NCI-H146 treated with DMSO at 0.1 percent for 48 hours (cell line): ENCODE measurements around the gene PNRC1.
A peak's percentile ranks its signal among the peaks of the same experiment; 100 is the strongest.
"Not testable (repeated sequence)": the region's sequence is repeated elsewhere in the genome, so short reads cannot be mapped to it uniquely, and the experiment has no call there.

Experiments used
- DNase-seq: peaks from one replicate; lab custom pipeline; 2025; ENCODE audit not compliant: unreplicated experiment; lab: John Stamatoyannopoulos, UW

PNRC1 gene

DNA sequence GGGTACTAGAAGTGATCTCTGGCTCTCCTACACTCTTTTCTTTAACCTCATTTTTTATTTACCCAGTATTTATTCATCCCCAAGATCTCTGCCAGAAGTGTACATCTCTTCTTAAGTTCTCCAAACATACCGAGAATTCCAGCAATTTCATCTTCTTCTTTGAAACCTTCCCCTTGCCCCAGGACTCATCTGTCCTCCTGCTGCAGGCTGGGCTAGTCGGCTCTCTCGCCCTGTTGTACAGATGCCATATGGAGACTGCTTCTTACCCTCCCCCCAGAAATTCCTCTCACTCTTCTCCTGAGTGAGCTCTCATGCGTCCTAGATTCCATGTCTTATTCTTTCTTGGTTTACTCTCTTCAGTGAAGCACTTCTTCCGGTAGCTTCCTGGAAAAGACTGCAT, 21.9 kb upstream of the PNRC1 start:
- DNase-seq = no peak

DNA sequence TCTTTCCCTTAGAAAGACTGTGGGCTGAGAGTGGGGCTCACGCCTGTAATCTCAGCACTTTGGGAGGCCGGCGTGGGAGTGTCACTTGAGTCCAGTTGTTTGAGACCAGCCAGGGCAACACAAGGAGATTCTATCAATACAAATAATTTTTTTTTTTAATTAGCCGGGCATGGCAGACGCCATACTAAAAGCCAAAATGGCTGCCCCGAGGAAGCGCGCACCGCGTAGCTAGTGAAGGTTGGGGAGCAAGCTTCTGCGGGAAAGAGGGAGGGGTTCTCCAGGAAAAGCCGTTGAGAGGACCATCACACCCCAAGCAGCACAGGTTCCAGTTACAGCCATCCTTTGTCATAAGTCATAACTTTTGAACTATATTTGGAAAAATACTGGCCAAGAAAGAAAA, 21.3 kb upstream of the PNRC1 start:
- DNase-seq = no peak

DNA sequence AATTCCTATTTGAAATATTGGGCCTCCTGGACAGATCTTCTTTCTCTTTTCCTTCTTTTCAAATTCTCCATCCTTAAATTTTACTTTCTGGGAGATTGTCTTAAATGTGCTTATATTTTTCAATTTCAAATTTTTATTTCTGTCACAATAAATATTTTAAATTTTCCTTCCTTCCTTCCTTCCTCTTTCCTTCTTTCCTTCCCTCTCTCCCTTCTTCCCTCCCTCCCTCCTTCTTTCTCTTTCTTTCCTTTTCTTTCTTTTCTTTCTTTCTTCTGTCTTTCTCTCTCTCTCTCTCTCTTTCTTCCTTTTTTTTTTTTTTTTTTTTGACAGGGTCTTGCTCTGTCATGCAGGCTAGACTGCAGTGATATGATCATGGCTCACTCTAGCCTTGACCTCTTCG, 16.7 kb upstream of the PNRC1 start:
- DNase-seq = no peak

DNA sequence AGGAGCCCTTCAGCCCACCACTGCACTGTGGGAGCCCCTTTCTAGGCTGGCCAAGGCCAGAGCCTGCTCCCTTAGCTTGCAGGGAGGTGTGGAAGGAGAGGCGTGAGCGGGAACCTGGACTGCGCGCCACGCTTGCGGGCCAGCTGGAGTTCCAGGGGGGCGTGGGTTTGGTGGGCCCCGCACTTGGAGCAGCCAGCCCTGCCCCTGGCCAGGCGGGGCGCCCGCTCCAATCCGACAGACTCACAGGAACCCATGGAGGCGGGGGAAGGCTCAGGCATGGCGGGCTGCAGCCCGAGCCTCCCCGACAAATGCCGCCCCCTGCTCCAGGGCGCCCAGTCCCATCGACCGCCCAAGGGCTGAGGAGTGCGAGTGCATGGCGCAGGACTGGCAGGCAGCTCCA, 15.6 kb upstream of the PNRC1 start:
- DNase-seq = not testable (repeated sequence)

DNA sequence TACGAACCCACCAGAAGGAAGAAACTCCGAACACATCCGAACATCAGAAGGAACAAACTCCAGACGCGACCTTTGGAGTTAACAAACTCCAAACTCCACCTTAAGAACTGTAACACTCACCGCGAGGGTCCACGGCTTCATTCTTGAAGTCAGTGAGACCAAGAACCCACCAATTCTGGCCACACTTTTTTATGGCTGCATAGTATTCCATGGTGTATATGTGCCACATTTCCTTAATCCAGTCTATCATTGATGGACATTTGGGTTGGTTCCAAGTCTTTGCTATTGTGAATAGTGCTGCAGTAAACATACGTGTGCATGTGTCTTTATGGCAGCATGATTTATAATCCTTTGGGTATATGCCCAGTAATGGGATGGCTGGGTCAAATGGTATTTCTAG, 14.4 kb upstream of the PNRC1 start:
- DNase-seq = not testable (repeated sequence)

DNA sequence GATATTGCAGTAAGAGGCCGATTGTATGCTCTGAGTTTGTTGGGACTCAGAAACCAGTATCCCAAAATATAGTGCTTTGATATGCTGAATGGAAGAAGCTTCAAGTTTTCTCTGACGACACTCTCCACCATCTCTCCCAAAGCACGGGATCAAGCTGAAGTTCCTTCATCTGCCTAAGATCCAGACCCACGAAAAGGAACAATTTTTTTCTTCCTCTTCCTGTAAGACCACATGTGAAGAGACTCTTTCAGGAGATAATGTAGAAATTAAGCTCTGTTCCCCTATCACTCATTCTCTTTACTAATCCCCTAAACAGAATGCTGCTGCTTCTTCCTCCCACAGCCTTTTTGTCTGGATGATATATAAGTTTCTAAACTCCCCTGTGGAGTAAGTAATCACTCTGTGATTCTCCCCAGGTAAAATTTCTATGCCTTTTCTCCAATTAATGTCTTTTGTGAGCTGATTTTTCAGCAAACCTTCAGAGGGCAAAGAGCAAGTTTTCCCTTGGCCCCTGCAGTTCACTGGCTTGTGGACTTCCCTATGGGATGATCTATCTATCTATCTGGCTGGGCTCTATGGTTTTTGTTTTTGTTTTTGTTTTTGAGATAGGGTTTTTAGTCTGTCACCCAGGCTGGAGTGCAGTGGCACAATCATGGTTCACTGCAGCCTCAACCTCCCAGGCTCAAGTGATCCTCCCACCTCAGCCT, 13.5 kb upstream of the PNRC1 start:
- DNase-seq = no peak

DNA sequence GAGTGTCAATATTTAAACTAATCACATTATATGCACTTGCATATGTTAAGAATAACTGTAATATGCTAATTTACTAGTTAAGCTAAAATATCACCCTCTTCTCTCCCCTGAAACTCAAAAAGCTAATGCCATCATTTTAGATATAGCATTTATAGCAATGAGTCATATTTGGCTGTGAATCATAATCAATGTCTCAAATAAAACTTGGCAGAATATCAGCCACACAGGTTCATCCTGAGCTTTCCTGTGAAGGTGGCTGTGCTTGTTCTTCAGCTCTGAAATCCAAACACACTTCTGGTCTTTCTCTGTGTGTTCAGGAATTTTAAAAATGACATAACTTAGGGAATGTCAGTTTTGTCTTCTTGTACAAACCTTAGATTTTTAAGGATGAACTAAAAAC, 12.8 kb upstream of the PNRC1 start:
- no peak for DNase-seq

DNA sequence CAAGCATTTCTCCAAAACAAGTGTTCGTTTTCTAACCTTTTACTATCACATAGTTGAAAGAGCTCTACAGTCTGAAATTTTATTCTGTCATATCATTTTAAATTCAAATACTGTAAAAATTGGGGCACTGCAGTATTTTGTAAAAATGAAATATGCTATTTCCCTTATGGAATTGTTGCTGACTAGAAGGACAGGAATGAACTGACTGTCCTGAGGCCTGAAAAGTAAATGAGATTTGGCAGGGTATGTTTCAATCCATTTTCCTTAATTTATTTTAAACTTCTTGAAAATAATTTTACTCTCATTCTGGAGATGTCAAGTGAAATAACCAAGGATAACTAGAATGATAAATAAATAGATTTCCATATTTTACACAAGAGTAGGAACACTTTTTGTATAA, 11.9 kb upstream of the PNRC1 start:
- DNase-seq = no peak

DNA sequence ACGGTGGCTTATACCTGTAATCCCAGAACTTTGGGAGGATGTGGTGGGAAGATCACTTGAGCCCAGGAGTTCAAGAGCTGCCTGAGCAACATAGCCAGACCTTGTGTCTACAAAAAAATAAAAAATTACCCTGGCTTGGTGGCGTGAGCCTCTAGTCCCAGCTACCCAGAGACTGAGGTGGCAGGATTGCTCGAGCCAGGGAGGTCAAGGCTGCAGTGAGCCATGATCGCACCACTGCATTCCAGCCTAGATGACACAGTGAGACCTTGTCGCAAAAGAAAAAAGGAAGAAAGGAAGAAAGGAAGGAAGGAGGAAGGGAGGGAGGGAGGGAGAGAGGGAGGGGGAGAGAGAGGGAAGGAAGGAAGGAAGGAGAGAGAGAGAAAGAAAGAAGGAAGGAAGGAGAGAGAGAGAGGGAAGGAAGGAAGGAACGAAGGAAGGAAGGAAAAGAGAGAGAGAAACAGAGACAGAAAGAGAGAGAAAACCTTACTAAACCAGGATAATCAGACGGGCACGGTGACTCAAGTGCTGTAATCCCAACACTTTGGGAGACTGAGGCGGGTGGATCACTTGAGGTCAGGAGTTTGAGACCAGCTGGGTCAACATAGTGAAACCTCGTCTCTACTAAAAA, 10.9 kb upstream of the PNRC1 start:
- no peak for DNase-seq

DNA sequence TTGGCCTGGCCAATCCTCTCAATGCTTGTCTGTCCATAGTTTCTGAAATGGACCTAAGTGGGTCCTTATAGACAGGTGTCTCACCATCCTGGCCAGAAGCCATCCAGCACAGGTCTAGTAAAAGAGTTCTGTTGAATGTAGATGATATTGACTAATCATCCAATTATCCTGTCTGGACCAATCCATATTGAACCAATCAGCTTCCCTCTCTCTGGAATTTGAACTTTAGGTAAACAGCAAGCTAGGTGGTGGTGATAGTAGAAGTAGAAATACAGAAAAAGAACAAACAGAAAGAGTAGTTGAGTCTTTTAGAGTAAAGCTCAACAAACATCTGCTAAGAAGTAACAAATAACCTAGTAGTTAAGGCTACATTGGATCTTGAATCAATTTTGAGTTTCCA, 9.5 kb upstream of the PNRC1 start:
- no peak for DNase-seq

DNA sequence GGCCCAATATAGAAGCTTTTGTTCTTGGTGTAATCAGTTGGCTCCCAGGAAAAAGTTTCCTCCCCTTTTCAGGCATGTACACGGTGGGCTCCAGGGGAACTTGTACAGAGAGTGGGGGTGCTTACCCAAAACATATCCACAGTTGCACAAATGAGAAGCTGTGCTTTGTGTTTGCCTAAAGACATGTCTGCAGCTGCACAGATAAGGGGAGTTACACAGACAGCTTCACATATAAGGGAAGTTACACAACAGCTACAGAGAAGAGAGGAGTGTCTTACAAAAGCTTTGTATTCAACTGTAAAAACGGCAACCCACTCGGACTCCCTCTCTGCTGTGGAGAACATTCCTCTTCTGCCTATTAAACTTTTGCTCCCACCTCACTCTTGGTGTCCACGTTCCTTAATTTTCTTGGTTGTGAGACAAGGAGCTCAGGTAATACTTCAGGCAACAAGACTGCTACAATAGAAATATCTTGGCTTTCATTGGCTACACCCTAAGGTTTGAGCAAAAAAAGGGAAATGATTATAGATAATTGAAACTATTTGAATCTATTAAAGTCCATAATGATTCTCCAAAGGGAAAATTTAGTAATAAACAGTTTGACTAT, 7.4 kb upstream of the PNRC1 start:
- no peak for DNase-seq

DNA sequence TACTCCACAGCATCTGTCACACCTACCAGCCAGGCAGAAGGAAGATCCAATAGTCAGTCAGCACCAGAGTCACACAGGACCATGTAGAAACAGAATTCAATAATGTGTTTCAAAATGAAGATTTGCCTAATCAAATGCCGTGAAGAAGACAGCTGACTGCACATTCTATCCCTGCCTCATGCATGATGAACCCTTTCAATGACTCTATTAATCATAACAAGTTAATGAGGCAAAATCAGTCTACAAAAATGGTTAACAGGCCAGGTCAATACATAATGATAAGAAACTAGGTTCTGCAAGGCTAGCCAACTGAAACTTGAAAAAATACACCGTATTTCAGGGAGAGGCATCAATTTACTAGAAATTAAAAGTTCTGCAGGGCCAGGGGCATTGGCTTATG, 6.7 kb upstream of the PNRC1 start:
- no peak for DNase-seq

DNA sequence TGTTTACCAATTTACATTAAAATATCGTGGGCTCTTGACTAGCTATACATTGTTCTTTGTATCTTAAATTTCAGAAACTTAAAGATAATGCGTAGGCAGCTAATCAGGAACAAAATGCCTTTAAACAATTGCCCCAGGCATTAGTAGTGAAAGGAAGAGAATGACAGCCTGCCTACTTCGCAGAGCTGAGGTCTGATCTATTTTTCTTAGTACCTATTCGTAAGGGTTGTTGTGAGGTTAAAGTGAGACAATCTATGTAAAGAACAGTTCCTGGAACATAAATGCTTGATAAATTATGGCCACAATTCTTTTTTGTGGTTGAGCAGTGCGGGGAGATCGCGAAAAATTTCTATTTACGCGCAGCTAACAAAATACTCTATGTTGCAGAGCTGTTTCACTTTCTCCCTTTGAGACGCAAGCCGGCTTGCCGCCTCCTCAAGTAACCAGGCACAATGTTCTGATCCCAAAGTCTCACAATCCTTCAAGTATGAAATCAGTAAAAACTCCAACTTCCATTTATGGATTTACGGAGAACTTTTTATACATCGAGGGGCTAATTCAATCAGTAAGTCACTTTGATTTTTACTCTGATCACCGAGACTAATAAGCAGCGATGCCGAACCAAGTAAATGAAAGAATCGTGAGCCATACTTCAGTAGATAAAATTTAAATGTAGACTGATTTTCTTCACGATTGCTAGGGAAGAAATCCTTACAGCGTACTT, 878 bp upstream of the PNRC1 start:
- peak; percentile 34 for DNase-seq

DNA sequence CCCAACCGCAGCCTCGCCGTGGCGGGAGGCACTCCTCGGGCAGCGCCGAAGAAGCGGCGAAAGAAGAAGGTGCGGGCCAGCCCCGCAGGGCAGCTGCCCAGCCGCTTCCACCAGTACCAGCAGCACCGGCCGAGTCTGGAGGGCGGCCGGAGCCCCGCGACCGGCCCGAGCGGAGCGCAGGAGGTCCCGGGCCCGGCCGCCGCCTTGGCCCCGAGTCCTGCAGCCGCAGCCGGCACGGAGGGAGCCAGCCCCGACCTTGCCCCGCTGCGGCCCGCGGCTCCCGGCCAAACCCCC, 525 bp downstream of the PNRC1 start:
- DNase-seq = no peak

DNA sequence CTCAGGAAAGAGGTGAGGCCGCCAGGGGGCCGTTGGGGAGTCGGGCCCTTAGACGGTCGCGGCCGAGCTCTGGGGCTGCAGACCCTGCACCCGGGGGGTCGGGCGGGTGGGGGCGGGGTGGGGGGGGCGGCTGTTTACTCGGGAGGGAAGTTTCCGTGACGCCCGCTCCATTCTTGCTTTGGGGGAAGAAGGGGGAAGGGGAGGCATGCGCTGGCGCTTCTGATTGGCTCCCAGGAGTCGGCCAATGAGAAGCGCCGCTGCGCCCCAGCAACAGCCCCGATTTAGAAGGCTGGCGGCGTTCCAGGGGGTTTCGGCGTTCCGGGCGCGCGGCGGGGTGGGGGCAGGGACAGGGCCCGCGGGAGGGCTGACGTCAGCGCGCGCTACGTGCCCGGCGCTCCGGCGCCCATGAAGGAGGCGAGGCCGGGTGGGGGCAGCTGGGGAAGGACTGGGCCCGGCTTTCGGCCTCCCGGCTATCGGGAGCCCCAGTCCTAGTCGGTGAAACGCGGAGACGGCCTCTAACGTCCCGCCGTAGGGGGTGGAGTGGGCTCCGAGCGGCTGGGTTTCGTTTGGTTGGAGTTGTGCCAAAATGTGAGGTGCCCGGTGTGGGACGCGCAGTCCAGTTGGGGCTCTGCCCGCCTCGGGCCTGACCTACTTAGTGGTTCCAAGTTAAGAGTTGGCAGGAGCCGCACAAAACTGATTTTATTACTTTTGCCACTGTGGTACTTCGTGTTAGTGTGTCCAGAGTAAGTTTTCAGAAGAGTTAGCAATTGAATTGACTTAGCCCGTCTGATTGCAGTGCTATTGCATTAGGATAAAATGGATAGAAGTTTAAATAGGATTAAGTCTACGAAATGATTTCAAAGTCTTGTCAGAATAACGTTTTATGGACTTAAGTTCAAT, 1.1 kb downstream of the PNRC1 start:
- peak; percentile 89 for DNase-seq

DNA sequence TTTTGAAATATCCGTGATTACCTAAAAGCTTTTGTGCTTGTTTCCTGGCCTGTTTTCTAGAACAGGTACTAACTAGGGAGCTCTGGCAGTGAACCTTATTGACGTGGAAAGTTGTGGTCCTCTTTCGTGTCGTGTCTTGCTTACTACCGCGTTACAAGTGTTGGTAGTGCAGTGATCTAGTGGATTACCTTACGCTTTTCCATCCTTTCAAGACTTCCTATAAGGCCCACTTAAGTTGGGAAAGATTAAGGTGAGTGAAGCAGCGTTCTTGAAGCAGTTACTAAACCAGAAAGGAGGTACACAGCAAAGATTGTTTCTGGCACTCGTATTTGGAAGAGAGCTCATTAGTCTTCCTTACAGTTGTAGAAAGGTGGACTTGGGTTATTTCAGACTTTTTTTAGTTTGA, 1.9 kb downstream of the PNRC1 start:
- DNase-seq = no peak

DNA sequence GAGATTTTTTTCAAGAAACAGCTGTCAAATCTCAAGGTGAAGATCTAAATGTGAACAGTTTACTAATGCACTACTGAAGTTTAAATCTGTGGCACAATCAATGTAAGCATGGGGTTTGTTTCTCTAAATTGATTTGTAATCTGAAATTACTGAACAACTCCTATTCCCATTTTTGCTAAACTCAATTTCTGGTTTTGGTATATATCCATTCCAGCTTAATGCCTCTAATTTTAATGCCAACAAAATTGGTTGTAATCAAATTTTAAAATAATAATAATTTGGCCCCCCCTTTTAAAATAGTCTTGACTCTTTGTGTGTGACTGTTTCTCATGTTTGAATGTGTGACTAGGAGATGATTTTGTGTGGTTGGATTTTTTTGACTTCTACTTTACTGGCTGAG, 4.0 kb downstream of the PNRC1 start:
- DNase-seq = no peak

DNA sequence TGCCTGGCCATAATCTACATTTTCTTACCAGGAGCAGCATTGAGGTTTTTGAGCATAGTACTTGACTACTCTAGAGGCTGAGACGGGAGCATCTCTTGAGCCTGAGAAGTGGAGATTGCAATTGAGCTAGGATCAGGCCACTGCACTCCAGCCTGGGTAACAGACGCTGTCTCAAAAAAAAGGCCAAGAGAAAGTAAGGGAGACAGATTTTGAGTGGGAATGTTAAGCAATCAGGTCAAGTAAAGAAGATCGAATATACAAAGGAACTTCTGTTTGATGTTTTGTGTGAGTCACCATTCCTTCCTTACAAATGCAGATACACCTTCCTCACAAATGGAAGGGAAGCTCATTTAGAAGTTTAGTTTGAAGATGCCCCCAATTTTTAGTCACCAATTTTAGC, 4.4 kb downstream of the PNRC1 start:
- no peak for DNase-seq

DNA sequence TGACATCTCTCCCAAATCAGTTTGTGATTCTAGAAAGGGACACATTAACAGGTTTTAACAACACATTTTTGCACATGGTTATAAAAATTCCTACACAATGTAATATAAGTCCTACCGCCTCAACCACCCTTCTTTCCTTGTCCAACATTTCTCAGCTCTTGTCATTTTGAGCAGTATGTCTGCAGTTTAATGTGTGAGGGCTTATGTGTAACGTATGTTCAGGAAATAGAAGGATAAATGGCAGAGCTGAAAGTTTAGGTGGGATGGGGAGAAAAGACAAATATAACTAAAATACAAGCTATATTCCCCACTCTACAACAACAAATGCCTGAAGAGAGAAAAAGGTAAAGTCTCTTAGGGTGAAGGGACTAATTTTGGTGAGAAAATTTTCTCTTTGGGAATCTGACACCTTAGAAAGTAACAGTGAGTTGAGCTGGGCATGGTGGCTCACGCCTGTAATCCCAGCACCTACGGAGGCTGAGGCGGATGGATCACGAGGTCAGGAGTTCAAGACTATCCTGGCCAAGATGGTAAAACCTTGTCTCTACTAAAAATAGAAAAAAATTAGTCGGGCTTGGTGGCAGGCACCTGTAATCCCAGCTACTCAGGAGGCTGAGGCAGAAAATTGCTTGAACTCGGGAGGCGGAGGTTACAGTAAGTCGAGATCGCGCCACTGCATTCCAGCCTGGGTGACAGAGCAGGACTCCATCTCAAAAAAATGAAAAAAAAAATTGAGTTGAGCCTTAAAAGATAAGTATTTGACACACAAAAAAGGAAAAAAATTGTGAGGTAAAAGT, 5.1 kb downstream of the PNRC1 start:
- no peak for DNase-seq

DNA sequence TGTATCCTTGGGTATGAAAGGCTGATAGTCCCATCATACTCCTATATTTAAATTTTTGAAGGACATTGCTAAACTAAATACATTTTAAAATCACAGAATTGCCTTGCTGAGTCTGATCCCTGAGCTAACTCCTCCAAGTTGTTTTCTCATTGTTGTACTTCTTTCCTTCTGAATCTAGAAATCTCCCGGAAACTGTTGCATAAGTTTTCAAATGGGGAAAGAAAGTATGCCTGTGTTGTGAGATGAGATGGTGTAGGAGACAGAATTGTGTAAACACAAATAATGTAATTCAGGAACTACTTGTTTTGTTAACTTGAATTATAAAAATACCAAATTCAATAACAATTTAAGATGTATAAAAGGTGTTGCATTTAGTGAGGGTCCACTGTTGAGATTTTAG, 7.3 kb downstream of the PNRC1 start:
- DNase-seq = no peak
